Trophoblast cell (in vitro differentiated cells and primary cell): ENCODE results near the gene RAD51B.
A peak's percentile ranks its signal among the peaks of the same experiment; 100 is the strongest.

Source experiments
- DNase-seq, 2 donors: peaks; one replicate each; pipeline ENCODE4 v3.0.0-alpha.2; 2016
- H2AFZ ChIP-seq: 2 replicates; pipeline ENCODE4 v1.6.1; 2013; ENCODE audit warnings: low read length, moderate library complexity, mild to moderate bottlenecking; ENCODE audit not compliant: insufficient read depth, poor library complexity
- H2AK5ac ChIP-seq: 2 replicates; pipeline ENCODE4 v1.6.1; 2013; ENCODE audit warnings: mild to moderate bottlenecking, low read length
- H2BK120ac ChIP-seq: 2 replicates; pipeline ENCODE4 v1.6.1; 2013; ENCODE audit warnings: low read length, mild to moderate bottlenecking, moderate library complexity; ENCODE audit not compliant: insufficient read depth, poor library complexity
- H2BK12ac ChIP-seq: 2 replicates; pipeline ENCODE4 v1.6.1; 2013; ENCODE audit warnings: mild to moderate bottlenecking, low read length, moderate library complexity
- H2BK5ac ChIP-seq: 2 replicates; pipeline ENCODE4 v1.6.1; 2013; ENCODE audit warnings: low read length, low read depth, moderate library complexity, mild to moderate bottlenecking; ENCODE audit not compliant: poor library complexity
- H3K14ac ChIP-seq: 2 replicates; pipeline ENCODE4 v1.6.1; 2013; ENCODE audit warnings: mild to moderate bottlenecking, low read length
- H3K18ac ChIP-seq: 2 replicates; pipeline ENCODE4 v1.6.1; 2013; ENCODE audit warnings: mild to moderate bottlenecking, low read length
- H3K23ac ChIP-seq: 2 replicates; pipeline ENCODE4 v1.6.1; 2013; ENCODE audit warnings: low read length
- H3K27ac ChIP-seq: 2 replicates; pipeline ENCODE4 v1.5.1; 2013; ENCODE audit warnings: low read depth, mild to moderate bottlenecking, inconsistent platforms, low read length, moderate library complexity
- H3K27me3 ChIP-seq: 2 replicates; pipeline ENCODE4 v1.6.1; 2013; ENCODE audit warnings: inconsistent platforms, mild to moderate bottlenecking, low read length, moderate library complexity; ENCODE audit not compliant: insufficient read depth
- H3K36me3 ChIP-seq, 2 experiments: 1 replicate in 1 of 2; 2 replicates in 1 of 2; pipeline ENCODE4 v1.6.1; 2013; ENCODE audit warnings: low read length in 2 of 2, mild to moderate bottlenecking in 2 of 2, moderate library complexity in 1 of 2; ENCODE audit not compliant: insufficient read depth in 2 of 2, control insufficient read depth in 1 of 2
- H3K4ac ChIP-seq: 2 replicates; pipeline ENCODE4 v1.6.1; 2013; ENCODE audit warnings: low read depth, mild to moderate bottlenecking, low read length, moderate library complexity
- H3K4me1 ChIP-seq, 2 experiments: 1 replicate in 1 of 2; 2 replicates in 1 of 2; pipeline ENCODE4 v1.6.1; 2013; ENCODE audit warnings: low read length in 2 of 2, mild to moderate bottlenecking in 2 of 2, moderate library complexity in 1 of 2; ENCODE audit not compliant: insufficient read depth in 2 of 2, control insufficient read depth in 1 of 2
- H3K4me2 ChIP-seq: 2 replicates; pipeline ENCODE4 v1.6.1; 2013; ENCODE audit warnings: inconsistent platforms, mild to moderate bottlenecking, low read length, moderate library complexity
- H3K4me3 ChIP-seq: 2 replicates; pipeline ENCODE4 v1.5.1; 2013; ENCODE audit warnings: mild to moderate bottlenecking, low read depth, low read length, inconsistent platforms
- H3K79me1 ChIP-seq: one replicate; pipeline ENCODE4 v1.6.1; 2013; ENCODE audit warnings: low read length
- H3K79me2 ChIP-seq: 2 replicates; pipeline ENCODE4 v1.6.1; 2013; ENCODE audit warnings: low read length, mild to moderate bottlenecking; ENCODE audit not compliant: control insufficient read depth, insufficient read depth, poor library complexity
- H3K9ac ChIP-seq: 2 replicates; pipeline ENCODE4 v1.6.1; 2013; ENCODE audit warnings: mild to moderate bottlenecking, low read length
- H3K9me3 ChIP-seq: 2 replicates; pipeline ENCODE4 v1.6.1; 2013; ENCODE audit warnings: low read depth, mild to moderate bottlenecking, control low read depth, inconsistent platforms, low read length; ENCODE audit not compliant: insufficient read depth
- H4K12ac ChIP-seq: 2 replicates; pipeline ENCODE4 v1.6.1; 2013; ENCODE audit warnings: low read depth, mild to moderate bottlenecking, low read length, moderate library complexity
- H4K8ac ChIP-seq: 2 replicates; pipeline ENCODE4 v1.6.1; 2013; ENCODE audit warnings: low read depth, mild to moderate bottlenecking, low read length, moderate library complexity
- H4K91ac ChIP-seq: one replicate; pipeline ENCODE4 v1.6.1; 2013; ENCODE audit warnings: low read depth, mild to moderate bottlenecking, low read length, moderate library complexity
- WGBS: extraction: QIAGEN DNeasy Blood & Tissue Kit; methylation state at CpG from one replicate; pipeline ENCODE4 v1.1.7; 2013; ENCODE audit warnings: missing lambda C conversion rate; ENCODE audit not compliant: insufficient read length, insufficient coverage; ENCODE audit errors: extremely low coverage; 5-methylcytosine and 5-hydroxymethylcytosine counted together

RAD51B gene

GRCh38 chr14:68592948-68593556, 773.5 kb downstream of the RAD51B start:
- Histone ChIP-seq H3K23ac (no peak overlapping the region), H3K79me1 (peaks cover 51% of the 10 kb centered on the region), H4K8ac (peak overlapping the region; percentile 56), H3K4me1 (peaks cover 37 to 44% of the 10 kb centered on the region in 2 experiments), H4K91ac (peak overlapping the region; percentile 92), H3K4me2 (no peak overlapping the region), H3K9ac (no peak overlapping the region), H2AFZ (no peak overlapping the region), H2BK120ac (peak overlapping the region; percentile 78), H3K79me2 (no peaks in the 10 kb centered on the region), H2BK12ac (peak overlapping the region; percentile 78), H2AK5ac (peak overlapping the region; percentile 96), H3K27ac (peak overlapping the region; percentile 79), H3K27me3 (no peaks in the 10 kb centered on the region), H3K4me3 (no peak overlapping the region), H4K12ac (no peak overlapping the region), H2BK5ac (peak overlapping the region; percentile 56), H3K14ac (peak overlapping the region; percentile 69), H3K18ac (peak overlapping the region; percentile 71), H3K4ac (peak overlapping the region; percentile 66), H3K36me3 (no peaks in the 10 kb centered on the region), H3K9me3 (no peaks in the 10 kb centered on the region)
- DNase-seq, result peak; percentile 45 to 60
- no CpG with 5 or more reads among the region's 7 CpGs for WGBS

DNA sequence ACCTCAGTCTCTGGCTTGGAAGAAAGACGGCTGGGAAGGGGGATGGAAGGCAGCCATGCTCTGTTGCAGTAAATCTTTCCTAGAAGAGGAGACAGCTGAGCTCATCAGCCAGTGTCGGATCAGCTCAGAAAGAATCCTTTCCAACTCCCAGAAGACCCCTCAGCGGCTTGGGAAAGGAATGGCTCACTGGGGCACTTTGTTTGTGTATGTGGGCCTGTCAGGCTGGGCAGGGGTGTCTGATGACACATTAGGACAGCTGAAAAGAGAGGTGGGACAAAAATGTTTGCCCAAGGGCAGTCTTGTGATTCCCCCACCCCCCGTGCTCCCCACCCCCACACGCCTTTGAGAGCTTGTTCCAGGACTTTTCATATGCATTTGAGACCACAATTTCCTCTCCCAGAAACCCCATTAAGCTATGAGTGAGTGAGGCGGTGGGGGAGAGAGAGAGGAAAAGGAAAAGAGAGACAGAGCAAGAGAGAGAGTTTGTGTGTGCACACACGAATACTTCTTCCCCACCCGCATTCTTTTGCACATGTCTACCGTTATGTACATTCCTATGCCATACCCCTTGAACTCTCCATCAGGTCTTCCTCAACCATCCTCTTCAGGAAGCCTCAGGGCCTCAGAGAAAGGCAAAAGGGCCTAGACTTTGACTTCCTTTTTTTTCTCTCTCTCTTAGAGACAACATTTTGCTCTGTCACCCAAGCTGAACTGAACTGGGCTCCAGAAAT, 774.4 kb downstream of the RAD51B start:
- Histone ChIP-seq H2AK5ac (peak overlapping the region; percentile 96), H3K14ac (peak overlapping the region; percentile 69), H3K9me3 (no peaks in the 10 kb centered on the region), H3K4me2 (no peak overlapping the region), H3K79me1 (peaks cover 46% of the 10 kb centered on the region), H2AFZ (no peak overlapping the region), H3K79me2 (no peaks in the 10 kb centered on the region), H3K4me1 (peaks cover 43 to 46% of the 10 kb centered on the region in 2 experiments), H3K36me3 (no peaks in the 10 kb centered on the region), H4K8ac (peak overlapping the region; percentile 56), H3K4ac (no peak overlapping the region), H3K9ac (no peak overlapping the region), H3K27me3 (no peaks in the 10 kb centered on the region), H3K27ac (peak overlapping the region; percentile 79), H4K91ac (peak overlapping the region; percentile 92), H2BK5ac (peak overlapping the region; percentile 63), H2BK120ac (peak overlapping the region; percentile 82), H3K4me3 (no peak overlapping the region), H2BK12ac (peak overlapping the region; percentile 81), H3K18ac (peak overlapping the region; percentile 54), H3K23ac (no peak overlapping the region), H4K12ac (no peak overlapping the region)
- WGBS, result no CpG with 5 or more reads among the region's 9 CpGs
- no peak for DNase-seq

- Histone ChIP-seq H2AK5ac (peak overlapping the region; percentile 66), H3K9ac (no peak overlapping the region), H2BK5ac (peak overlapping the region; percentile 18), H3K4me1 (peaks cover 38 to 40% of the 10 kb centered on the region in 2 experiments), H2BK12ac (peak overlapping the region; percentile 81), H3K79me1 (peaks cover 40% of the 10 kb centered on the region), H3K4me2 (no peak overlapping the region), H4K91ac (peak overlapping the region; percentile 89), H4K12ac (no peak overlapping the region), H3K4me3 (no peak overlapping the region), H3K4ac (peak overlapping the region; percentile 38), H3K79me2 (no peaks in the 10 kb centered on the region), H2BK120ac (peak overlapping the region; percentile 82), H3K27me3 (no peaks in the 10 kb centered on the region), H2AFZ (no peak overlapping the region), H3K18ac (peak overlapping the region; percentile 80), H3K14ac (peak overlapping the region; percentile 69), H4K8ac (peak overlapping the region; percentile 20), H3K9me3 (no peaks in the 10 kb centered on the region), H3K36me3 (no peaks in the 10 kb centered on the region), H3K23ac (no peak overlapping the region), H3K27ac (peak overlapping the region; percentile 79)
- no peak for DNase-seq
- WGBS, result no CpG with 5 or more reads among the region's 6 CpGs
Measured at GRCh38 chr14:68594737-68595380, 775.3 kb downstream of the RAD51B start.

- Histone ChIP-seq H3K4me2 (no peak overlapping the region), H3K18ac (no peak overlapping the region), H3K79me2 (no peaks in the 10 kb centered on the region), H3K4ac (no peak overlapping the region), H4K91ac (peak overlapping the region; percentile 30), H3K27ac (no peak overlapping the region), H2BK120ac (peak overlapping the region; percentile 41), H2BK5ac (no peak overlapping the region), H3K27me3 (no peaks in the 10 kb centered on the region), H2AK5ac (no peak overlapping the region), H2AFZ (no peak overlapping the region), H3K4me3 (no peak overlapping the region), H4K12ac (no peak overlapping the region), H3K23ac (no peak overlapping the region), H3K4me1 (peaks cover 28 to 33% of the 10 kb centered on the region in 2 experiments), H3K14ac (no peak overlapping the region), H2BK12ac (no peak overlapping the region), H3K79me1 (peaks cover 33% of the 10 kb centered on the region), H4K8ac (no peak overlapping the region), H3K9me3 (no peaks in the 10 kb centered on the region), H3K36me3 (no peaks in the 10 kb centered on the region), H3K9ac (no peak overlapping the region)
- no CpG with 5 or more reads among the region's 7 CpGs for WGBS
- no peak for DNase-seq
Measured at GRCh38 chr14:68596211-68596610, 776.6 kb downstream of the RAD51B start.
